Measurements from ENCODE around the gene ASCC3.

ASCC3 gene

GRCh38 chr6:100484474-100484873, 396.7 kb downstream of the ASCC3 start:
- Histone ChIP-seq H3K4me1 (ENCODE audit: insufficient read depth, low read length, severe bottlenecking) (peaks cover 82% of the 10 kb centered on the region), H3F3A (ENCODE audit: insufficient read depth, low read length) (peaks cover 5% of the 10 kb centered on the region; the same call in 1 of the 2 replicates), H3K9me3 (ENCODE audit: low read length) (no peaks in the 10 kb centered on the region), H3K4me2 (ENCODE audit: low read length) (peak overlapping the region; percentile 69), H3K9me2 (ENCODE audit: low read depth, low read length) (no peaks in the 10 kb centered on the region), H3K36me3 (ENCODE audit: insufficient read depth, low read length) (no peaks in the 10 kb centered on the region), H3K79me2 (ENCODE audit: insufficient read depth, low read length) (no peaks in the 10 kb centered on the region), H3K9ac (ENCODE audit: low read length) (peak overlapping the region; percentile 68), H3K27me3 (ENCODE audit: insufficient read depth, low read length) (no peaks in the 10 kb centered on the region), H2AFZ (ENCODE audit: low read length) (no peak overlapping the region), H3K27ac (ENCODE audit: low read depth, low read length, poor library complexity, severe bottlenecking) (peak overlapping the region; percentile 97), H3K4me3 (ENCODE audit: low read depth, low read length, poor library complexity, severe bottlenecking) (peak overlapping the region; percentile 56), H4K20me1 (ENCODE audit: insufficient read depth, low read length) (no peaks in the 10 kb centered on the region)
- TF ChIP-seq EZH2 (IDR thresholded peaks at IDR 0.05; ENCODE audit: borderline replicate concordance, low read length) (no peak), CTCF (IDR thresholded peaks at IDR 0.05; ENCODE audit: low read length) (no peak)

GRCh38 chr6:100482698-100483097, 398.4 kb downstream of the ASCC3 start:
- Histone ChIP-seq H3K79me2 (ENCODE audit: insufficient read depth, low read length) (no peaks in the 10 kb centered on the region), H3K4me1 (ENCODE audit: insufficient read depth, low read length, severe bottlenecking) (peaks cover 75% of the 10 kb centered on the region), H3K27ac (ENCODE audit: low read depth, low read length, poor library complexity, severe bottlenecking) (peak overlapping the region; percentile 97), H3K9me2 (ENCODE audit: low read depth, low read length) (no peaks in the 10 kb centered on the region), H4K20me1 (ENCODE audit: insufficient read depth, low read length) (no peaks in the 10 kb centered on the region), H2AFZ (ENCODE audit: low read length) (no peak overlapping the region), H3K4me3 (ENCODE audit: low read depth, low read length, poor library complexity, severe bottlenecking) (no peak overlapping the region), H3K4me2 (ENCODE audit: low read length) (peak overlapping the region; percentile 69; the same call in 1 of the 2 replicates), H3K9ac (ENCODE audit: low read length) (peak overlapping the region; percentile 2; the same call in 1 of the 2 replicates), H3K9me3 (ENCODE audit: low read length) (no peaks in the 10 kb centered on the region), H3F3A (ENCODE audit: insufficient read depth, low read length) (peaks cover 5% of the 10 kb centered on the region; the same call in 1 of the 2 replicates), H3K27me3 (ENCODE audit: insufficient read depth, low read length) (no peaks in the 10 kb centered on the region), H3K36me3 (ENCODE audit: insufficient read depth, low read length) (no peaks in the 10 kb centered on the region)
- TF ChIP-seq CTCF (IDR thresholded peaks at IDR 0.05; ENCODE audit: low read length), result no peak
- no peak for TF ChIP-seq EZH2 (IDR thresholded peaks at IDR 0.05; ENCODE audit: borderline replicate concordance, low read length)

GRCh38 chr6:100479179-100480035, 401.7 kb downstream of the ASCC3 start:
- Histone ChIP-seq H3K36me3 (ENCODE audit: insufficient read depth, low read length) (no peaks in the 10 kb centered on the region), H3K9ac (ENCODE audit: low read length) (peak overlapping the region; percentile 40; the same call in 1 of the 2 replicates), H3K9me3 (ENCODE audit: low read length) (no peaks in the 10 kb centered on the region), H4K20me1 (ENCODE audit: insufficient read depth, low read length) (no peaks in the 10 kb centered on the region), H3K4me3 (ENCODE audit: low read depth, low read length, poor library complexity, severe bottlenecking) (no peak overlapping the region), H3K27ac (ENCODE audit: low read depth, low read length, poor library complexity, severe bottlenecking) (peak overlapping the region; percentile 66), H3K4me1 (ENCODE audit: insufficient read depth, low read length, severe bottlenecking) (peaks cover 59% of the 10 kb centered on the region), H2AFZ (ENCODE audit: low read length) (peak overlapping the region; percentile 60), H3K9me2 (ENCODE audit: low read depth, low read length) (no peaks in the 10 kb centered on the region), H3F3A (ENCODE audit: insufficient read depth, low read length) (no peaks in the 10 kb centered on the region), H3K4me2 (ENCODE audit: low read length) (no peak overlapping the region; the same call in 1 of the 2 replicates), H3K79me2 (ENCODE audit: insufficient read depth, low read length) (no peaks in the 10 kb centered on the region), H3K27me3 (ENCODE audit: insufficient read depth, low read length) (no peaks in the 10 kb centered on the region)
- TF ChIP-seq EZH2 (IDR thresholded peaks at IDR 0.05; ENCODE audit: borderline replicate concordance, low read length) (no peak), CTCF (IDR thresholded peaks at IDR 0.05; ENCODE audit: low read length) (peak; percentile 75)

Measured in OCI-LY1 (cell line).